PC-9 (cell line): ENCODE measurements around the gene SLC35B2. TPM values are rescaled to one million over a fixed set of nuclear protein-coding genes. Genes with fewer than 3 reads are reported as not detected.
A peak's percentile ranks its signal among the peaks of the same experiment; 100 is the strongest.

Source experiments
- BruUV-seq: library from RNA; stranded (reverse); fragments of 400-500 nt; replicated peaks from 2 replicates; lab custom pipeline; 2021; lab: Mats Ljungman, UMichigan
- CTCF ChIA-PET: fragments of 300-600 bp; sonication (Branson Sonifier 250); formaldehyde crosslinking; loops from one replicate; lab custom pipeline; 2022; ENCODE audit warnings: antibody characterized with exemption; lab: Charles Lee
- POLR2A ChIA-PET: fragments of 300-600 bp; sonication (Branson Sonifier 250); formaldehyde crosslinking; loops from one replicate; lab custom pipeline; 2022; ENCODE audit warnings: antibody characterized with exemption; ENCODE audit not compliant: unreplicated experiment; lab: Charles Lee
- DNase-seq, 2 experiments: peaks; one replicate each; pipeline versions ENCODE4 v3.0.0 to v3.0.0-alpha.2; 2015 to 2022; ENCODE audit warnings: mixed read lengths in 1 of 2
- H2AFZ ChIP-seq: fragments of 200-600 bp; sonication (generic); 2 replicates; pipeline ENCODE4 v1.8.1; 2017; ENCODE audit warnings: antibody characterized with exemption
- H3F3A ChIP-seq: fragments of 200-600 bp; sonication (generic); 2 replicates; pipeline ENCODE4 v1.8.1; 2017; ENCODE audit warnings: antibody characterized with exemption, mild to moderate bottlenecking, low read depth; ENCODE audit not compliant: insufficient read depth
- H3K27ac ChIP-seq: fragments of 200-600 bp; sonication (generic); 2 replicates; pipeline ENCODE4 v1.6.1; 2016; ENCODE audit warnings: mixed run types
- H3K27me3 ChIP-seq: fragments of 200-600 bp; sonication (generic); 2 replicates; pipeline ENCODE4 v1.6.1; 2016; ENCODE audit warnings: low read depth, mixed run types; ENCODE audit not compliant: insufficient read depth
- H3K36me3 ChIP-seq: fragments of 200-600 bp; sonication (generic); 2 replicates; pipeline ENCODE4 v1.6.1; 2016; ENCODE audit warnings: low read depth, mixed run types
- H3K4me1 ChIP-seq: fragments of 200-600 bp; sonication (generic); replicated peaks from 2 replicates; pipeline ENCODE4 v1.6.1; 2016; ENCODE audit warnings: mixed run types; ENCODE audit not compliant: insufficient read depth
- H3K4me2 ChIP-seq: fragments of 200-600 bp; sonication (generic); 2 replicates; pipeline ENCODE4 v1.6.1; 2017; ENCODE audit warnings: mixed run types
- H3K4me3 ChIP-seq: fragments of 200-600 bp; sonication (generic); 2 replicates; pipeline ENCODE4 v1.6.1; 2016; ENCODE audit warnings: mixed run types
- H3K79me2 ChIP-seq: fragments of 200-600 bp; sonication (generic); 2 replicates; pipeline ENCODE4 v1.6.1; 2017; ENCODE audit warnings: low read depth, mixed run types
- H3K9me2 ChIP-seq: fragments of 200-600 bp; sonication (generic); 2 replicates; pipeline ENCODE4 v1.8.1; 2017; ENCODE audit warnings: mild to moderate bottlenecking; ENCODE audit not compliant: insufficient read depth
- H3K9me3 ChIP-seq: fragments of 200-600 bp; sonication (generic); 2 replicates; pipeline ENCODE4 v1.8.1; 2016; ENCODE audit warnings: low read depth; ENCODE audit not compliant: insufficient read depth
- H4K20me1 ChIP-seq: fragments of 200-600 bp; sonication (generic); 2 replicates; pipeline ENCODE4 v1.8.1; 2017; ENCODE audit not compliant: insufficient read depth
- CTCF ChIP-seq: fragments of 200-600 bp; sonication (generic); conservative IDR thresholded peaks from 2 replicates; pipeline ENCODE4 v1.6.1; 2017; ENCODE audit warnings: mixed run types, antibody characterized with exemption, mild to moderate bottlenecking, moderate library complexity
- EZH2 ChIP-seq: fragments of 200-600 bp; sonication (generic); IDR thresholded peaks from 2 replicates; pipeline ENCODE4 v1.8.0; 2017; ENCODE audit warnings: antibody characterized with exemption, low read depth
- intact Hi-C: fragments of 100-400 bp; cut with micrococcal nuclease; formaldehyde crosslinking; loops from one replicate; pipeline ENCODE4 v1.10.0; 2022; ENCODE audit not compliant: unreplicated experiment
- total RNA-seq: library from RNA; stranded (reverse); gene quantifications from 2 replicates; pipeline ENCODE4 v1.2.3, GENCODE V29; 2021

SLC35B2 gene
- total RNA-seq, 1 experiment from 2014 or later = 59.7 TPM

GRCh38 chr6:44260451-44261297, 3.3 kb upstream of the SLC35B2 start:
- no TSS peak for BruUV-seq
- Histone ChIP-seq H4K20me1 (peaks cover 10% of the 10 kb centered on the region), H3K79me2 (peaks cover 41% of the 10 kb centered on the region), H3K9me2 (no peaks in the 10 kb centered on the region), H3K4me1 (peaks cover 28% of the 10 kb centered on the region), H3K9me3 (no peaks in the 10 kb centered on the region), H3K4me2 (no peak overlapping the region), H3K27ac (no peak overlapping the region), H3K4me3 (no peak overlapping the region), H2AFZ (no peak overlapping the region), H3K27me3 (no peaks in the 10 kb centered on the region), H3F3A (peaks cover 21% of the 10 kb centered on the region), H3K36me3 (no peaks in the 10 kb centered on the region)
- no peak for TF ChIP-seq EZH2
- TF ChIP-seq CTCF = no peak
- ChIA-PET POLR2A (no interaction called here), CTCF (no interaction called here)
- intact Hi-C loops = no loop called here
- DNase-seq = no peak

- H2AFZ ChIP-seq = no peak overlapping the region
- peaks cover 32% of the 10 kb centered on the region for H3K4me1 ChIP-seq
- peaks cover 17% of the 10 kb centered on the region for H4K20me1 ChIP-seq
- no TSS peak for BruUV-seq
- no peak overlapping the region for H3K4me3 ChIP-seq
- peaks cover 27% of the 10 kb centered on the region for H3F3A ChIP-seq
- DNase-seq = peak in 1 of 2 experiments; percentile 35
- ChIA-PET CTCF (no interaction called here), POLR2A (no interaction called here)
- no peaks in the 10 kb centered on the region for H3K27me3 ChIP-seq
- H3K79me2 ChIP-seq = peaks cover 45% of the 10 kb centered on the region
- no peak overlapping the region for H3K4me2 ChIP-seq
- intact Hi-C loops = no loop called here
- H3K9me3 ChIP-seq = no peaks in the 10 kb centered on the region
- no peaks in the 10 kb centered on the region for H3K36me3 ChIP-seq
- H3K9me2 ChIP-seq = no peaks in the 10 kb centered on the region
- TF ChIP-seq EZH2 (no peak), CTCF (no peak)
- no peak overlapping the region for H3K27ac ChIP-seq
Observed at GRCh38 chr6:44260011-44260410, 2.7 kb upstream of the SLC35B2 start.

GRCh38 chr6:44258921-44259320, 1.6 kb upstream of the SLC35B2 start:
- BruUV-seq = no TSS peak
- no peaks in the 10 kb centered on the region for H3K27me3 ChIP-seq
- no peak overlapping the region for H2AFZ ChIP-seq
- POLR2A ChIA-PET = no interaction called here
- peaks cover 38% of the 10 kb centered on the region for H3F3A ChIP-seq
- TF ChIP-seq CTCF (no peak), EZH2 (no peak)
- DNase-seq = peak in 1 of 2 experiments; percentile 24
- intact Hi-C loops = no loop called here
- peaks cover 25% of the 10 kb centered on the region for H3K4me1 ChIP-seq
- no peaks in the 10 kb centered on the region for H3K9me3 ChIP-seq
- peaks cover 41% of the 10 kb centered on the region for H3K79me2 ChIP-seq
- peaks cover 7% of the 10 kb centered on the region; the same call in 1 of the 2 replicates for H3K36me3 ChIP-seq
- CTCF ChIA-PET = no interaction called here
- H3K27ac ChIP-seq = no peak overlapping the region
- H4K20me1 ChIP-seq = peaks cover 27% of the 10 kb centered on the region
- no peak overlapping the region for H3K4me3 ChIP-seq
- H3K4me2 ChIP-seq = no peak overlapping the region
- no peaks in the 10 kb centered on the region for H3K9me2 ChIP-seq
